GM21360 (cell line): Measurements from ENCODE around the gene ATXN7L2.
"Not testable (repeated sequence)": the region's sequence is repeated elsewhere in the genome, so short reads cannot be mapped to it uniquely, and the experiment has no call there.

Experiments used
- ATAC-seq: cut with Tn5 transposase; IDR thresholded peaks from one replicate; pipeline ENCODE4 v1.9.1; 2021; ENCODE audit warnings: mild to moderate bottlenecking, moderate library complexity; ENCODE audit not compliant: unreplicated experiment

The ATXN7L2 gene

GRCh38 chr1:109483672-109484518 lies at the start of gene ATXN7L2:
TSS of gene ATXN7L2 (plus strand) at chr1:109483905. CDS start at chr1:109483954, 49 bp downstream.
- ATAC-seq: peak; percentile 58

DNA sequence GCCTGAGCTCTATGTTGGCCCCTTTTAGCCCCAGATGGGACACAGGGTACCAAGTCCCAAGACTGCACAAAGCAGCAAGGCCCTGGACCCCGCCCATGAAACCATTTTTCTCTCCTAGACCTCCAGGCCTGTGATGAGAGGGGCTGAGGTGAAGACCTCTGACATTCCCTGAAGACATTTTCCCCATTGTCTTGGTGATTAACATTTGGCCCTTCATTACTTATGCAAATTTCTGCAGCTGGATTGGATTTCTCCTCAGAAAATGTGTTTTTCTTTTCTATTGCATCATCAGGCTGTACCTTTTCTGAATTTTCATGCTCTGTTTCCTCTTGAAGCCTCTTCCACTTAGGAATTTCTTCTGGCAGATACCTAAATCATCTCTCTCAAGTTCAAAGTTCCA lies 49.2 kb upstream of the ATXN7L2 start:
- ATAC-seq: no peak

GRCh38 chr1:109438798-109439297 lies 44.9 kb upstream of the ATXN7L2 start:
- ATAC-seq: no peak

DNA sequence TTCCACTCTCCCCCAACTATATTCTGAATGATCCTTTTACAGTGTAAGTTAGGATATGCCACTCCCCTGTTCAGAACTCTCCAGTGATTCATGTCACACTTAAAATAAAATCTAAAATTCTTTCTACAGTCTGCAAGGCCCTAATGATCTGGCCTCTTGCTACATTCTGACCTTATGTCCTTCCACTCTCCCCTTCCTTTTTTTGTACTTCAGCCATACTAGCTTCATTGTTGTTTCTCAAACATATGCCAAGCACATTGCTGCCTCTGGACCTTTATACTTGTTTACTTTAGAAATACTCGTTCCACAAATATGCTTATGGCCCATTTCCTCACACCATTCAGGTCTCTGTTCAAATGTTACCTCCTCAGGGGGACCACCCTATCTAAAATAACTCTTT lies 42.6 kb upstream of the ATXN7L2 start:
- no peak for ATAC-seq

DNA sequence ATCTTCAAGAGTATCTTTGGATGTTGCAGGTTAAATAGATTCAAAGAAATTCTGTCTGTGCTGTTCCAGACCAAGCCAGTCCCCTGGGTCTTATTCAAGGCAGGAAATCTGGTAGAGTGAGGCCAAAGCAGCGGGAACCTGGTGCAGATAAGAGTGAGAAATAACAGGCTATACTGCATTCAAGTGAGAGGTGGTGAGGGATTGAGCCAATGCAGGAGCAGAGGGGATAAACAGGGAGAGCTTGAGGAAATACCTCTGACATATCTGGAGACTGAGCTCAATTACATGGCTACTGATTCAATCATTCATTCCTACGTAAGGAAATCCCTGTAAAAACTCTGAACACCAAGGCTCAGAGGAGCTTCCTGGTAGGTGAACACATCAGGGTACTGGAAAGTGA lies 40.2 kb upstream of the ATXN7L2 start:
- ATAC-seq: no peak

GRCh38 chr1:109444346-109444745 lies 39.4 kb upstream of the ATXN7L2 start:
- ATAC-seq: no peak

DNA sequence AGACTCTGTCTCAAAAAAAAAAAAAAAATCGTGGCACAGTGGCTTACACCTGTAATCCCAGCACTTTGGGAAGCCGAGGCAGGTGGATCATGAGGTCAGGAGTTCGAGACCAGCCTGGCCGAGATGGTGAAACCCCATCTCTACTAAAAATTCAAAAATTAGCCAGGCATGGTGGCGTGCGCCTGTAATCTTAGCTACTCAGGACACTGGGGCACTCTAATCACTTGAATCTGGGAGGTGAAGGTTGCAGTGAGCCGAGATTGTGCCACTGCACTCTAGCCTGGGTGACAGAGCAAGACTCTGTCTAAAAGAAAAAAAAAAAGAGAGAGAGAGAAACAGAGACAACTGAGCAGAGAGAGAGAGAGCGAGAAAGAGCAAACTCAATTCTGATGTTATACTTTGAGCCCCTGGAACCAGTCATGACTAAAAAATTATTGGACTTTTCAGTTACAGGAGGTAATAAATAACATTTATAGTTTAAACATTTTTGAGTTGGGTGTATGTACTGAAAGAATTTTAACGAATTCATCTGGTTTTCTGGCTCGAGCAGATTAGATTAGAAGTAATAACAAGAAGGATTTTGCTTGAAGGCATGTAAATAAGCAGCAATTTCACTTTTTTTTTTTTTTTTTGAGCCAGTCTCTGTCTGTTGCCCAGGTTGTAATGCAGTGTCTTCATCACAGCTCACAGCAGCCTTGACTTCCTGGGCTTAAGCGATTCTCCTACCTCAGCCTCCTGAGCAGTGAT lies 37.6 kb upstream of the ATXN7L2 start:
- ATAC-seq: not testable (repeated sequence)

GRCh38 chr1:109447524-109447923 lies 36.2 kb upstream of the ATXN7L2 start:
- ATAC-seq: no peak

DNA sequence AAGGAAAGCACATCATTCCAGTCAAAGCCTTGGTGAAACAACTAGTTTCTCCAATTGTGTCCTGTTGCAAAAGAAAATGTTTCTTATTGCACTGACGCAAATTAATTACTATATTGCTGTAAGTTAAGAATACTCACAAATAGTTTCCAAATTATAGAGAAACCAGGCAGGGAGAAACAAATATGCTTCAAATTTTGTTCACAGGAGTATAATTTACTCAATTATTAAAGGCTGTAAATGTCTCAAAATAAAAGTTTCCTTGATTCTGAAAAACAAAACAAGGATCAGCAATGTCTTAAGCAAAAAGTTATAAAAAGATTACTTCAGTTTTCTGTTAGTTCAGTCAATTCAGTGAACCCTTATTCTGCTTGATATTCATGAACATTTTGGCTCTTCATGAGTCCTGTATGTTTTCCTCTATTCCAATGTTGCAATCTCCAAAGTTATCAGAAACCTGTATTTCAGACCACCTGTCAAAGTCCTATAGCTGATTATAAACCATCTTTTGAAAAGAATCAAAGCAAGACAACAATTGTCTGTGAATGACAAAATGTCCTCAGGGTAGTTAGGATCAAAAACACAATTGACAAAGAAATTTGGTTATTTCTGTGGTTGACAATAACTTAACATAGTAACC lies 29.1 kb upstream of the ATXN7L2 start:
- ATAC-seq: no peak

DNA sequence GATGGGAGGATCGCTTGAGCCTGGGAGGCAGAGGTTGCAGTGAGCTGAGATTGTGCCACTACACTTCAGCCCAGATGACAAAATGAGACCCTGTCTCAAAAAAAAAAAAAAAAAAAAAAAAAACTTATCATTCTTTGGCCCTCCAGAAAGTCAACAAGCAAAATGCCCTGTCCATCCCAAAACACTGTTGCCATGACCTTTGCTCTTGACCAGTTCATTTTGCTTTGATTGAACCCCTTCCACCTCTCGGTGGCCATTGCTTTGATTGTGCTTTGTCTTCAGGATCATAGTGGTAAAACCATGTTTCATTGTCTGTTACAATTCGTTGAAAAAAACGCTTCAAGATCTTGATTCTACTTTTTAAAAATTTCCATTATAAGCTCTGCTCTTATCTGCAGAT lies 25.9 kb upstream of the ATXN7L2 start:
- no peak for ATAC-seq

DNA sequence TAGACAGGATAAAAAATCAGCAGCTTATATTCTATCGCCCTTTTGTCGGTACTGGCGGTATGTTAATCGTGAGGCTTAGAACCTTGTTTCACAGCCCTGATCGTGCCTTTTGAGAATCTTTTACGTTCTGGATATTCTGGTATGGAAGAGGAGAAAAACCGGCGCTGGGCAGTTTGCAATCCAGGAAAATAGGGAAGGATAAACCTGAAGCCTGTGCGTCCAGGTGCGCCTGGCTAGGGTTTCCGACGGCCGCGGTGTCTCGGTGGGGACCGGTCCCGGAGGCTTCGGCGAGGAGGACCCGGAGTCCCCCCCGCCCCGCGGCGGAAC lies 17.6 kb upstream of the ATXN7L2 start:
- no peak for ATAC-seq

DNA sequence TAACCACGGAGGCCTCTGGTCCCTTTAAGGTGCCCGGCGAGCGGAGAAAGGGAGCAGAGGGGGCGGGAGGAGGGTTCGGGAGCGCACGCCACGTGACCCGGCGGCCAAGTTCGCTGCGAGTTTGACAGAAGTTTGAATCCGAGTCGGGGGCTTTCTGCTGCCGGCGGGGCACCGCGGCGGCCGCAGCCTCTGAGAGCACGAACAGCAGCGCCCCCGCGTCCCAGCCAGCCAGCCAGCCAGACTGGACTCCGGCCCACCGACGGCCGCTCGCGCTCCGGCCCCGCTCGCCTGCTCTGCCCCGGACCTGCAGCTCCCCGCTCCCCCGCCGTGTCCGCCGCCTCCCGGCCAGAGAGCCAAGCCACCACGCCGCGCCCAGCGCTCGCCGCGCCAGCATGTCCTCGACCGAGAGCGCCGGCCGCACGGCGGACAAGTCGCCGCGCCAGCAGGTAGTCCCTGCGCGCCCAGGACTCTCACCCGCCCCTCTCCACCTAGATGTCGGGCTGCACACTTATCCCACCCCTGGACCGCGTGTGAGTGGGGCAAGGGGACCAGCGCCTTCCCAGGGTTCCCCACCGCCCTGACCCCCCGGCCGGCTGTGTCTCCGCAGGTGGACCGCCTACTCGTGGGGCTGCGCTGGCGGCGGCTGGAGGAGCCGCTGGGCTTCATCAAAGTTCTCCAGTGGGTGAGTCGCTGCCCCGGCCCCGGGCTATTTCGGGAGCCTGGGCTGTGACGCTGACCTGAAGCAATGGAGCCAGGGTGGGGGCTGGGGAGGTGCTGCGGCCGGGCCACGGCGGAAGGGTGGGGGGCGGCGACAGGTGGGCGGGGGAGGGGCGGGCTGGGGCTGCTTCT lies 17.0 kb upstream of the ATXN7L2 start, which contains the start of gene SYPL2:
Gene SYPL2 (plus strand): TSS at position 95 of the 849 bp plus-strand sequence. CDS start 298 bp downstream, at position 393.
- no peak for ATAC-seq

GRCh38 chr1:109467301-109467777 lies 16.4 kb upstream of the ATXN7L2 start:
- ATAC-seq: no peak

GRCh38 chr1:109468061-109468460 lies 15.6 kb upstream of the ATXN7L2 start:
- no peak for ATAC-seq

GRCh38 chr1:109468903-109469302 lies 14.8 kb upstream of the ATXN7L2 start:
- ATAC-seq: no peak

DNA sequence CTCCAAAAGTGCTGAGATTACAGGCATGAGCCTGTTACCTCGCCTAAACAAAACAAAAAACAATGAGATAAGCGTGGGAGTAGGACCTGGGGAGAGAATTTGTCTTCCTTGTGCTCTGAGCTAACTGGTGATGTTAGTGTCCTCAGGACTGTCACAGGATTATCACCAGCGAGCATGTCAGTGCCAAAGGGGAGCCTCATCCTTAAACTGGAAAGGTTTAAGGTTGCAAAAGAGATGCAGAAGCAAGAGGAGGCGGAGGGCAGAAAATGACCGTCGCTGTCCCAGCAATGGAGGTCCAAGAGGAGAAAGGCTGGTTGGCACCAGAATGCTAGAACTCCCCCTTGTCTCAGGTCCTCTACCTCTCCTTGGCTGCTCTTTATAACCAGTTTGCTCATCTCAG lies 13.5 kb upstream of the ATXN7L2 start:
- no peak for ATAC-seq

- no peak for ATAC-seq
Measured at GRCh38 chr1:109472779-109473178, 10.9 kb upstream of the ATXN7L2 start.

GRCh38 chr1:109473284-109474057 lies 10.2 kb upstream of the ATXN7L2 start:
- not testable (repeated sequence) for ATAC-seq

DNA sequence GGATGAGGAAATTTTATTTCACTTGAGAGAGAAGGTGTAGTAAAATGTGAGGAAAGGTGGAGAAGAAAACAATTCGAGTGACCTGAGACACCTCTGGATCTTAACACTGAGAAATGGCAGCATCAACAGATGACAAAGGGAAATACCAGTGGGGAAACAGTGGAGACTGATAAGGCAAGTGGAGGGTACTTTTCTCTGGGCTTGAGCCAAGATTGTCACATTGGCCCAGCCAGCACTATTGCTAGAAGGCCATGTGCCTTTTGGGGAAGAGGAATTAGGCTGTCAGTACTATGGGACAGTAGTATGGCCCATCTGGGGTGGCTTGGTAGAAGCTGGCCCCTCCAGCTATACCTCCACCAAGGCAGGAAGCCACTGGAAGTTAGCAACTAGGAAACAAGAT lies 9.0 kb upstream of the ATXN7L2 start:
- no peak for ATAC-seq

GRCh38 chr1:109475261-109475660 lies 8.4 kb upstream of the ATXN7L2 start:
- no peak for ATAC-seq
